Measurements from ENCODE around the gene CHD6.

DNA sequence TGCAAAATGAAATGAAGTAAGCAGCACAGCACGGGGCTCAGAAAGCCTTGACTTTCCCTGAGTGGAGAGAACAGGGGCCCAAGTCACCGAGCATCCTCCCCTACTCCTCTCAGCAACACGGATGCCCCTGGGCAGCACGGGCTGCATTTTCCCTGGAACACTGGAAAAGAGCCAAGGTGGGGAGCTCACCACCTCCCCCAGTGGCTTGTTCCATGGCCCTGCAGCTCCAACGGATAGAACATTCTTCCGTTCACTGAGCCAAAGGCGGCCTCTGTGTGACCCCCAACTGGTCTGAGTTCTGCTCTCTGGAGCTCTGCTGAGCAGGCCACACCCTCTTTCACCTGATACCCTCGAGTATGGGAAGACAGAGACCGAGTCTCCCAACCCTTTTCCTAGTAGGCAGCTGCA is 230.7 kb downstream of the CHD6 start:
- TF ChIP-seq, protein P1, sequence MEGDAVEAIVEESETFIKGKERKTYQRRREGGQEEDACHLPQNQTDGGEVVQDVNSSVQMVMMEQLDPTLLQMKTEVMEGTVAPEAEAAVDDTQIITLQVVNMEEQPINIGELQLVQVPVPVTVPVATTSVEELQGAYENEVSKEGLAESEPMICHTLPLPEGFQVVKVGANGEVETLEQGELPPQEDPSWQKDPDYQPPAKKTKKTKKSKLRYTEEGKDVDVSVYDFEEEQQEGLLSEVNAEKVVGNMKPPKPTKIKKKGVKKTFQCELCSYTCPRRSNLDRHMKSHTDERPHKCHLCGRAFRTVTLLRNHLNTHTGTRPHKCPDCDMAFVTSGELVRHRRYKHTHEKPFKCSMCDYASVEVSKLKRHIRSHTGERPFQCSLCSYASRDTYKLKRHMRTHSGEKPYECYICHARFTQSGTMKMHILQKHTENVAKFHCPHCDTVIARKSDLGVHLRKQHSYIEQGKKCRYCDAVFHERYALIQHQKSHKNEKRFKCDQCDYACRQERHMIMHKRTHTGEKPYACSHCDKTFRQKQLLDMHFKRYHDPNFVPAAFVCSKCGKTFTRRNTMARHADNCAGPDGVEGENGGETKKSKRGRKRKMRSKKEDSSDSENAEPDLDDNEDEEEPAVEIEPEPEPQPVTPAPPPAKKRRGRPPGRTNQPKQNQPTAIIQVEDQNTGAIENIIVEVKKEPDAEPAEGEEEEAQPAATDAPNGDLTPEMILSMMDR (conservative IDR thresholded peaks at IDR 0.05; ENCODE audit: low read depth, low read length), result no peak
- TF ChIP-seq EZH2 (IDR thresholded peaks at IDR 0.05; ENCODE audit: borderline replicate concordance, low read depth, low read length, poor library complexity, severe bottlenecking), result no peak

Measured in A673 (cell line).